Astrocyte (in vitro differentiated cells and primary cell): Measurements from ENCODE around the gene KIF25. TPM values are rescaled to one million over a fixed set of nuclear protein-coding genes. Genes with fewer than 3 reads are reported as not detected.

Source experiments
- DNase-seq: peaks from one replicate; pipeline ENCODE4 v3.0.0-alpha.2; 2010; ENCODE audit warnings: low read depth
- FAIRE-seq: peaks from 2 replicates; lab custom pipeline; 2011; peaks lifted over from hg19 to GRCh38; lab: Jason Lieb, UNC
- H2AFZ ChIP-seq: 2 replicates; pipeline ENCODE4 v1.6.0; 2012; ENCODE audit warnings: low read depth, low read length, inconsistent platforms
- H3K27ac ChIP-seq: 2 replicates; pipeline ENCODE4 v1.5.1; 2011; ENCODE audit warnings: low read depth, low read length, inconsistent platforms
- H3K27me3 ChIP-seq: 2 replicates; pipeline ENCODE4 v1.6.0; 2011; ENCODE audit warnings: low read length, inconsistent platforms; ENCODE audit not compliant: insufficient read depth
- H3K36me3 ChIP-seq: 2 replicates; pipeline ENCODE4 v1.5.1; 2011; ENCODE audit warnings: low read length, inconsistent platforms; ENCODE audit not compliant: insufficient read depth
- H3K4me1 ChIP-seq: 2 replicates; pipeline ENCODE4 v1.5.1; 2011; ENCODE audit warnings: low read length, inconsistent platforms; ENCODE audit not compliant: insufficient read depth
- H3K4me2 ChIP-seq: 2 replicates; pipeline ENCODE4 v1.6.0; 2012; ENCODE audit warnings: low read length, inconsistent platforms
- H3K4me3 ChIP-seq: 2 replicates; pipeline ENCODE4 v1.5.1; 2011; ENCODE audit warnings: low read depth, mild to moderate bottlenecking, low read length, inconsistent platforms; ENCODE audit not compliant: insufficient read depth
- H3K79me2 ChIP-seq: 2 replicates; pipeline ENCODE4 v1.6.0; 2012; ENCODE audit warnings: mild to moderate bottlenecking, low read length, inconsistent platforms; ENCODE audit not compliant: insufficient read depth
- H3K9ac ChIP-seq: 2 replicates; pipeline ENCODE4 v1.6.0; 2012; ENCODE audit warnings: mild to moderate bottlenecking, low read length, inconsistent platforms
- H3K9me3 ChIP-seq: 2 replicates; pipeline ENCODE4 v1.5.1; 2012; ENCODE audit warnings: low read depth, mild to moderate bottlenecking, low read length, inconsistent platforms; ENCODE audit not compliant: insufficient read depth
- H4K20me1 ChIP-seq: 2 replicates; pipeline ENCODE4 v1.6.0; 2012; ENCODE audit warnings: low read length, inconsistent platforms; ENCODE audit not compliant: insufficient read depth
- H3K27ac Mint-ChIP-seq: one replicate; pipeline ENCODE4 v1.8.0; 2021; ENCODE audit warnings: mild to moderate bottlenecking, mixed read lengths; ENCODE audit not compliant: unreplicated experiment
- H3K27me3 Mint-ChIP-seq: one replicate; pipeline ENCODE4 v1.8.0; 2021; ENCODE audit warnings: low read depth, mixed read lengths; ENCODE audit not compliant: unreplicated experiment
- H3K36me3 Mint-ChIP-seq: one replicate; pipeline ENCODE4 v1.8.0; 2021; ENCODE audit warnings: low read depth, mixed read lengths; ENCODE audit not compliant: unreplicated experiment
- H3K4me1 Mint-ChIP-seq: one replicate; pipeline ENCODE4 v1.8.0; 2021; ENCODE audit warnings: low read depth, mixed read lengths; ENCODE audit not compliant: unreplicated experiment
- H3K4me3 Mint-ChIP-seq: one replicate; pipeline ENCODE4 v1.8.0; 2021; ENCODE audit warnings: mild to moderate bottlenecking, moderate library complexity, mixed read lengths; ENCODE audit not compliant: unreplicated experiment
- H3K9me3 Mint-ChIP-seq: one replicate; pipeline ENCODE4 v1.8.0; 2021; ENCODE audit warnings: mild to moderate bottlenecking, mixed read lengths; ENCODE audit not compliant: unreplicated experiment
- CTCF ChIP-seq: IDR thresholded peaks from 2 replicates; pipeline ENCODE4 v1.5.1; 2011; ENCODE audit warnings: low read depth, mild to moderate bottlenecking, inconsistent platforms, low read length, moderate library complexity; ENCODE audit not compliant: insufficient read depth
- EZH2 ChIP-seq: IDR thresholded peaks from 2 replicates; pipeline ENCODE4 v1.6.1; 2012; ENCODE audit warnings: mild to moderate bottlenecking, low read length, inconsistent platforms; ENCODE audit not compliant: insufficient read depth
- total RNA-seq: library from RNA; stranded (reverse); gene quantifications from 2 replicates; pipeline ENCODE4 v1.2.1, GENCODE V29; 2021

KIF25 gene
- total RNA-seq, 1 donor from 2014 or later: not detected

DNA sequence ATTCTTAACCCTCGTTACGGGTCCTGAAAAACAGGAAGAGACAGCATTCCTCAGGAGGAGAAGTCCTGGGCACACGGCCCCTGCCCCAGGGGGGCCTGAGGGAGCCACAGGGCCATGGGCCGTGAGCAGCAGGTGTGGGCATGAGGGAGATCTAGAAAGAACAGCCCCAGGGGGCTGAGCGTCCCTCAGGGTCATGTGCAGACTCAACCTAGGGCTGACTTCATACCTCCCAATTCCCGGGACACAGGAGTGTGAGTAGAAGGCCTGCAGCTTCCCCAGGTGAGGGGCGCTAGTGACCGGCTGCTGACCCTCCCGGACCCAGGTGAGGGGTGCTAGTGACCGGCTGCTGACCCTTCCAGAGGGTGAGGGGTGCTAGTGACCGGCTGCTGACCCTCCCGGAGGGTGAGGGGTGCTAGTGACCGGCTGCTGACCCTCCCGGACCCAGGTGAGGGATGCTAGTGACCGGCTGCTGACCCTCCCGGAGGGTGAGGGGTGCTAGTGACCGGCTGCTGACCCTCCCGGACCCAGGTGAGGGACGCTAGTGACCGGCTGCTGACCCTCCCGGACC is 46.5 kb downstream of the KIF25 start:
- H3K27me3 ChIP-seq: no peaks in the 10 kb centered on the region
- DNase-seq (no peak), FAIRE-seq (no peak)
- H3K4me2 ChIP-seq: no peak overlapping the region
- no peaks in the 10 kb centered on the region for H3K79me2 ChIP-seq
- no peaks in the 10 kb centered on the region for H3K4me1 ChIP-seq
- H3K36me3 Mint-ChIP-seq: no peaks in the 10 kb centered on the region
- peaks cover 4% of the 10 kb centered on the region for H3K27me3 Mint-ChIP-seq
- no peak overlapping the region for H2AFZ ChIP-seq
- no peak overlapping the region for H3K27ac ChIP-seq
- H3K4me1 Mint-ChIP-seq: no peaks in the 10 kb centered on the region
- no peak overlapping the region for H3K4me3 Mint-ChIP-seq
- H3K4me3 ChIP-seq: no peak overlapping the region
- no peak overlapping the region for H3K9ac ChIP-seq
- no peaks in the 10 kb centered on the region for H3K36me3 ChIP-seq
- H3K27ac Mint-ChIP-seq: no peak overlapping the region
- peaks cover 26% of the 10 kb centered on the region for H3K9me3 Mint-ChIP-seq
- H3K9me3 ChIP-seq: peaks cover 18% of the 10 kb centered on the region
- no peak for TF ChIP-seq CTCF
- TF ChIP-seq EZH2: no peak
- H4K20me1 ChIP-seq: no peaks in the 10 kb centered on the region

- H3K4me3 ChIP-seq: no peak overlapping the region
- H3K27me3 ChIP-seq: no peaks in the 10 kb centered on the region
- no peak overlapping the region for H3K27ac ChIP-seq
- Mint-ChIP-seq H3K27me3 (peaks cover 7% of the 10 kb centered on the region), H3K4me3 (no peak overlapping the region), H3K27ac (no peak overlapping the region), H3K4me1 (no peaks in the 10 kb centered on the region), H3K36me3 (no peaks in the 10 kb centered on the region), H3K9me3 (peaks cover 21% of the 10 kb centered on the region)
- H3K9me3 ChIP-seq: peaks cover 12% of the 10 kb centered on the region
- H2AFZ ChIP-seq: no peak overlapping the region
- no peak for FAIRE-seq
- H3K9ac ChIP-seq: no peak overlapping the region
- no peak for DNase-seq
- no peaks in the 10 kb centered on the region for H3K4me1 ChIP-seq
- H4K20me1 ChIP-seq: no peaks in the 10 kb centered on the region
- H3K79me2 ChIP-seq: no peaks in the 10 kb centered on the region
- no peak for TF ChIP-seq CTCF
- no peak for TF ChIP-seq EZH2
- no peaks in the 10 kb centered on the region for H3K36me3 ChIP-seq
- no peak overlapping the region for H3K4me2 ChIP-seq
These were observed 47.2 kb downstream of the KIF25 start for GRCh38 chr6:168044521-168045130.

- H3K4me1 Mint-ChIP-seq: no peaks in the 10 kb centered on the region
- Histone ChIP-seq H3K27ac (no peak overlapping the region), H3K9ac (no peak overlapping the region), H3K9me3 (peaks cover 8% of the 10 kb centered on the region), H2AFZ (no peak overlapping the region), H3K4me1 (no peaks in the 10 kb centered on the region), H3K27me3 (no peaks in the 10 kb centered on the region), H4K20me1 (no peaks in the 10 kb centered on the region), H3K36me3 (no peaks in the 10 kb centered on the region), H3K79me2 (no peaks in the 10 kb centered on the region), H3K4me2 (no peak overlapping the region), H3K4me3 (no peak overlapping the region)
- H3K36me3 Mint-ChIP-seq: no peaks in the 10 kb centered on the region
- DNase-seq (no peak), FAIRE-seq (no peak)
- peaks cover 7% of the 10 kb centered on the region for H3K27me3 Mint-ChIP-seq
- H3K27ac Mint-ChIP-seq: no peak overlapping the region
- no peak for TF ChIP-seq CTCF
- no peak for TF ChIP-seq EZH2
- H3K9me3 Mint-ChIP-seq: peaks cover 16% of the 10 kb centered on the region
- H3K4me3 Mint-ChIP-seq: no peak overlapping the region
These were observed 47.7 kb downstream of the KIF25 start for GRCh38 chr6:168045141-168045691.
